ENCODE results near the gene IL34. TPM values are rescaled to one million over a fixed set of nuclear protein-coding genes. Genes with fewer than 3 reads are reported as not detected.

IL34 gene
- total and polyA plus RNA-seq, 2 donors from 2014 or later, result 5.9 to 7.4 TPM

DNA sequence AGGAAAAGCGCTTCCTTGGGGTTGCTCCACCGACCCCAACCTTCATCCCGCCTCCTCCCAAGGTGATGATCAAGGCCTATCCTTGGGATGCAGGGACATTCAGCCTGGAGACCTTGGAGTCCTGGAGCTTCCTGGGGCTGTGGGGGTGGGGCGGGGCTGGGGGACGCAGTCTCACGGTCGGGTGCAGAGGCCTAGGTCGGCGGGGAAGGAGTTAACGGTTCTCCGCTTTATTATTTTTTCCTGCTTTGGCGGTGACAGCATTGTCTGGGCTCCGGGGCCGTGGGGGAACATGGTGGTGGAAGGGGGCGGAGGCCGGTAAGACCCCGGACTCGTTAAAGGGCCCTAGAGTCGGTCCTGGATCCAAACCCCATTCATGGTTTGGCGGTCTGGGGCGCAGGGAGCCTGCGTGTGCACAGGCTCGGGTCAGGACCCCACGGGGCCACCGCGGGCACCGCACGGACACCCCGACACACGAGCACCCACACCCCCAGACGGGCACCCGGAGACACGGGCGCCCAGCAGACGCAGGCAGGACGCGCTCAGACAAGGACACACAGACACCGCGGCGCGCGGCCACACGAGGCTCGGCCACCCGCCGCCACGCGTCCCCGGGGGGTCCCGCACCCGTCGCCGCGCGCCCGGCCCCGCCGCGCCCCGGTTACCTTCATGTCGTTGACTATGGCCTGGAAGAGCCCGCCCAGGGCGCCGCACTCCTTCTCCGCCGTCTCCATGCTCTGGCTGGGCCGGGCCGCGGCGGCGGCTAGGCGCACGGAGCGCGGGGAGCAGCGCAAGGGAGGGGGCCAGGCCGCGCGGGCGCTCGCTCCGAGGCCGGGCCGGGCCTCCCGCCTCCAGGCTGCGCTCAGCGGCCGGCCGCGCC is 38.9 kb downstream of the IL34 start:
- H3K9ac ChIP-seq (ENCODE audit: low read length in 3 of 3), result peak overlapping the region; percentile 22 to 65 (median 63)
- H3K4me3 ChIP-seq (ENCODE audit: low read length in 3 of 3), result peak overlapping the region; percentile 64 to 67 (median 67)
- no peak for FAIRE-seq
- DNase-seq, result peak in 3 of 5 donors; percentile 58 to 82 (median 72)
- no peaks in the 10 kb centered on the region for H3K27me3 ChIP-seq (ENCODE audit: control insufficient read depth, insufficient read depth, low read length)
- H3K4me1 ChIP-seq (ENCODE audit: control insufficient read depth in 2 of 3, insufficient read depth in 2 of 3, low read depth in 1 of 3, low read length in 3 of 3), result peaks cover 0 to 63% (median 8%) of the 10 kb centered on the region in 3 donors
- intact Hi-C loops (cut with DNase I), result no loop called here
- TF ChIP-seq, protein P1, sequence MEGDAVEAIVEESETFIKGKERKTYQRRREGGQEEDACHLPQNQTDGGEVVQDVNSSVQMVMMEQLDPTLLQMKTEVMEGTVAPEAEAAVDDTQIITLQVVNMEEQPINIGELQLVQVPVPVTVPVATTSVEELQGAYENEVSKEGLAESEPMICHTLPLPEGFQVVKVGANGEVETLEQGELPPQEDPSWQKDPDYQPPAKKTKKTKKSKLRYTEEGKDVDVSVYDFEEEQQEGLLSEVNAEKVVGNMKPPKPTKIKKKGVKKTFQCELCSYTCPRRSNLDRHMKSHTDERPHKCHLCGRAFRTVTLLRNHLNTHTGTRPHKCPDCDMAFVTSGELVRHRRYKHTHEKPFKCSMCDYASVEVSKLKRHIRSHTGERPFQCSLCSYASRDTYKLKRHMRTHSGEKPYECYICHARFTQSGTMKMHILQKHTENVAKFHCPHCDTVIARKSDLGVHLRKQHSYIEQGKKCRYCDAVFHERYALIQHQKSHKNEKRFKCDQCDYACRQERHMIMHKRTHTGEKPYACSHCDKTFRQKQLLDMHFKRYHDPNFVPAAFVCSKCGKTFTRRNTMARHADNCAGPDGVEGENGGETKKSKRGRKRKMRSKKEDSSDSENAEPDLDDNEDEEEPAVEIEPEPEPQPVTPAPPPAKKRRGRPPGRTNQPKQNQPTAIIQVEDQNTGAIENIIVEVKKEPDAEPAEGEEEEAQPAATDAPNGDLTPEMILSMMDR (IDR thresholded peaks at IDR 0.05; ENCODE audit: borderline replicate concordance, extremely low read depth, insufficient read depth), result no peak
- H3K36me3 ChIP-seq (ENCODE audit: control insufficient read depth in 2 of 3, insufficient read depth in 3 of 3, low read length in 3 of 3), result peaks cover 0 to 2% (median 0%) of the 10 kb centered on the region in 3 donors
- peak overlapping the region; percentile 61 to 71 for H3K27ac ChIP-seq (ENCODE audit: low read depth in 2 of 2, low read length in 2 of 2)
- H3K9me3 ChIP-seq (ENCODE audit: control insufficient read depth in 2 of 3, insufficient read depth in 1 of 3, low read length in 3 of 3), result no peaks in the 10 kb centered on the region

- H3K36me3 ChIP-seq (ENCODE audit: control insufficient read depth in 2 of 3, insufficient read depth in 3 of 3, low read length in 3 of 3), result no peaks in the 10 kb centered on the region
- intact Hi-C loops (cut with DNase I), result no loop called here
- TF ChIP-seq, protein P1 (IDR thresholded peaks at IDR 0.05; ENCODE audit: borderline replicate concordance, extremely low read depth, insufficient read depth), result no peak
- peak within 1 kb of the TSS; percentile 22 to 65 (median 63) for H3K9ac ChIP-seq (ENCODE audit: low read length in 3 of 3)
- H3K4me1 ChIP-seq (ENCODE audit: control insufficient read depth in 2 of 3, insufficient read depth in 2 of 3, low read depth in 1 of 3, low read length in 3 of 3), result peaks cover 0 to 66% (median 12%) of the 10 kb centered on the region in 3 donors
- no peaks in the 10 kb centered on the region for H3K27me3 ChIP-seq (ENCODE audit: control insufficient read depth, insufficient read depth, low read length)
- DNase-seq, result peak; percentile 93 to 96 (median 95)
- H3K9me3 ChIP-seq (ENCODE audit: control insufficient read depth in 2 of 3, insufficient read depth in 1 of 3, low read length in 3 of 3), result no peaks in the 10 kb centered on the region
- peak within 1 kb of the TSS; percentile 64 to 67 (median 67) for H3K4me3 ChIP-seq (ENCODE audit: low read length in 3 of 3)
- no peak for FAIRE-seq
- peak within 1 kb of the TSS; percentile 71 to 84 for H3K27ac ChIP-seq (ENCODE audit: low read depth in 2 of 2, low read length in 2 of 2)
Measured at GRCh38 chr16:70685938-70686375, 39.6 kb downstream of the IL34 start, which contains the start of gene MTSS2. TSS of gene MTSS2 (minus strand) at chr16:70686053. CDS start at chr16:70685791, 262 bp downstream.

DNA sequence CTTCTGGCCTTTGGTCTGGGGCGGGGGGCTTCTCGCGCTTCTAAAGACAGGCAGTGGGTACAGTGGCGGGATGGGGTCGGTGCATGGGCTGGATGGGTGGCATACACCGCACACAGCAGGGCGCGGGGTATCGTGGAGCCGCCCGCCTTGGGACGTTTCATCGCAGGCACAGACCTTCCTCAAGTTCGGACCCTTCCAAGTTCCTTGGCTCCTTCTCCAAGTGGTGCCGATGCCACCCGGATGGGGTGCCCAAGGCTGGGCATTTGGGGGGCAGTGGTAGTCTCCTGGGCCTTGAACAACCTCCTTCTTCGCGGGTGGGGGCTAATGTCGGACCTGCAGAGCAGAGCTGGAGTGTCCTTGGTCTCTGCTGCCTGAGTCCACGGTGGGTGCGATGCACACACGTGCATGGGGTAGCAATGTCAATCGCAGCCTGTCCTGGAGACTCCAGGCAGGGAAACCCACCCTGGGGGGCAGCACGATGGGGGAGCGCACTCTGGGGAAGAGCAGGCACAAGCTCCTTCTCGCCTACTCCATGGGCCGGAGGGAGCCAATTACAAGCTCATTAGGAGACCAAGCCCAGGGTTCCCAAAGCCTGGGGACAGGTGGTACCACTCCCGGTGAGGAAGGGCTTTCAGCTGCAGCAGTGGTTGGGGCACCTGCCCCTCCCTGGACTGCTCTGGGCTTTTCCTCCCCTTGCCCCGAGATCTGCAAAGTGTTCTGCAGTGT is 40.2 kb downstream of the IL34 start:
- TF ChIP-seq, protein P1 (IDR thresholded peaks at IDR 0.05; ENCODE audit: borderline replicate concordance, extremely low read depth, insufficient read depth), result no peak
- H3K36me3 ChIP-seq (ENCODE audit: control insufficient read depth in 2 of 3, insufficient read depth in 3 of 3, low read length in 3 of 3), result no peaks in the 10 kb centered on the region
- no peaks in the 10 kb centered on the region for H3K9me3 ChIP-seq (ENCODE audit: control insufficient read depth in 2 of 3, insufficient read depth in 1 of 3, low read length in 3 of 3)
- peak overlapping the region; percentile 67 to 84 for H3K27ac ChIP-seq (ENCODE audit: low read depth in 2 of 2, low read length in 2 of 2)
- H3K4me1 ChIP-seq (ENCODE audit: control insufficient read depth in 2 of 3, insufficient read depth in 2 of 3, low read depth in 1 of 3, low read length in 3 of 3), result peaks cover 0 to 66% (median 16%) of the 10 kb centered on the region in 3 donors
- no peaks in the 10 kb centered on the region for H3K27me3 ChIP-seq (ENCODE audit: control insufficient read depth, insufficient read depth, low read length)
- peak overlapping the region in 2 of 3 donors; percentile 28 to 48 for H3K4me3 ChIP-seq (ENCODE audit: low read length in 3 of 3)
- peak in 1 of 5 donors; percentile 27 for DNase-seq
- intact Hi-C loops (cut with DNase I), result no loop called here
- no peak for FAIRE-seq
- peak overlapping the region in 2 of 3 donors; percentile 31 to 61 for H3K9ac ChIP-seq (ENCODE audit: low read length in 3 of 3)

Data from kidney (tissue), 14 donors.